A549 (cell line): ENCODE results near the gene ACR. TPM values are rescaled to one million over a fixed set of nuclear protein-coding genes. Genes with fewer than 3 reads are reported as not detected.

Experiments used
- ATAC-seq, 2 experiments: fragments of 200-7000 bp in 1 of 2; fragments of >200 bp in 1 of 2; cut with Nextera tagmentation in 1 of 2; cut with Tn5 transposase in 1 of 2; 3 replicates each; pipeline versions ENCODE4 v1.8.0 to v1.9.1; 2018 to 2020; ENCODE audit warnings: mild to moderate bottlenecking in 1 of 2, moderate library complexity in 1 of 2
- CTCF ChIA-PET: fragments of 300-600 bp; sonication (Branson Sonifier 250); formaldehyde crosslinking; extraction: SDS; loops from one replicate; lab custom pipeline; 2021; ENCODE audit warnings: antibody characterized with exemption, inconsistent platforms; lab: Yijun Ruan, JAX
- POLR2A ChIA-PET: fragments of 350-600 bp; formaldehyde crosslinking; extraction: SDS; loops from one replicate; lab custom pipeline; 2021; ENCODE audit warnings: antibody characterized with exemption, inconsistent platforms; lab: Yijun Ruan, JAX
- DNase-seq, 2 experiments: peaks; one replicate each; pipeline versions ENCODE4 v3.0.0 to v3.0.0-alpha.2; 2011 to 2016; ENCODE audit warnings: low read depth in 1 of 2, low spot score in 1 of 2
- FAIRE-seq: peaks from 2 replicates; lab custom pipeline; 2011; peaks lifted over from hg19 to GRCh38; lab: Jason Lieb, UNC
- H3K27ac ChIP-seq, 2 experiments: fragments of >200 bp; sonication (Bioruptor Twin); formaldehyde crosslinking; 3 replicates each; pipeline ENCODE4 v1.5.1; 2016 to 2017
- H3K4me1 ChIP-seq: fragments of >200 bp; sonication (Bioruptor Twin); formaldehyde crosslinking; 3 replicates; pipeline ENCODE4 v1.6.1; 2016
- H3K4me2 ChIP-seq: fragments of >200 bp; sonication (Bioruptor Twin); formaldehyde crosslinking; 3 replicates; pipeline ENCODE4 v1.6.1; 2016
- H3K4me3 ChIP-seq: fragments of >200 bp; sonication (Bioruptor Twin); formaldehyde crosslinking; 3 replicates; pipeline ENCODE4 v1.5.1; 2016
- H3K9me3 ChIP-seq: fragments of >200 bp; sonication (Bioruptor Twin); formaldehyde crosslinking; 3 replicates; pipeline ENCODE4 v1.6.1; 2016
- ATOH8 ChIP-seq: fragments of 250-450 bp; sonication (Bioruptor Pico); IDR thresholded peaks from 2 replicates; pipeline ENCODE4 v1.5.0; 2020; ENCODE audit warnings: low read depth, mild to moderate bottlenecking, moderate library complexity
- BCL3 ChIP-seq: fragments of >200 bp; sonication (Bioruptor Twin); formaldehyde crosslinking; IDR thresholded peaks from 3 replicates; pipeline ENCODE4 v1.6.1; 2016
- CBX2 ChIP-seq: fragments of 200-600 bp; sonication (generic); IDR thresholded peaks from 2 replicates; pipeline ENCODE4 v1.6.1; 2016; ENCODE audit warnings: low read depth, mild to moderate bottlenecking, borderline replicate concordance
- CBX8 ChIP-seq: fragments of 200-600 bp; sonication (generic); IDR thresholded peaks from 2 replicates; pipeline ENCODE4 v1.6.1; 2016
- CEBPB ChIP-seq, 2 experiments: fragments of >200 bp in 1 of 2; sonication (Bioruptor Twin) in 1 of 2; formaldehyde crosslinking in 1 of 2; IDR thresholded peaks; 2 replicates each; pipeline ENCODE4 v1.6.1; 2012 to 2016
- CHD4 ChIP-seq: fragments of 200-600 bp; sonication (generic); IDR thresholded peaks from 2 replicates; pipeline ENCODE4 v1.6.1; 2016; ENCODE audit warnings: antibody characterized with exemption, mild to moderate bottlenecking, borderline replicate concordance
- CTCF ChIP-seq: fragments of >200 bp; sonication (Bioruptor Twin); formaldehyde crosslinking; IDR thresholded peaks from 3 replicates; pipeline ENCODE4 v1.5.1; 2016
- E2F6 ChIP-seq: IDR thresholded peaks from 2 replicates; pipeline ENCODE4 v1.6.1; 2012; ENCODE audit warnings: low read depth, borderline replicate concordance
- EP300 ChIP-seq, 2 experiments: fragments of >200 bp; sonication (Bioruptor Twin); formaldehyde crosslinking; IDR thresholded peaks; 2 replicates in 1 of 2; 3 replicates in 1 of 2; pipeline ENCODE4 v1.6.1; 2016 to 2017
- FOSB ChIP-seq: fragments of 250-450 bp; sonication (Bioruptor Pico); IDR thresholded peaks from 2 replicates; pipeline ENCODE4 v1.5.0; 2020; ENCODE audit warnings: mild to moderate bottlenecking, moderate library complexity
- FOSL2 ChIP-seq, 2 experiments: fragments of 450-650 bp in 1 of 2; fragments of >200 bp in 1 of 2; sonication (Bioruptor Twin) in 1 of 2; formaldehyde crosslinking; IDR thresholded peaks; 2 replicates each; pipeline versions ENCODE4 v1.5.0 to v1.6.1; 2016 to 2020; ENCODE audit warnings: mild to moderate bottlenecking in 1 of 2, moderate library complexity in 1 of 2
- FOXS1 ChIP-seq: fragments of 250-450 bp; sonication (Bioruptor Pico); IDR thresholded peaks from 2 replicates; pipeline ENCODE4 v1.5.0; 2020; ENCODE audit warnings: mild to moderate bottlenecking, moderate library complexity
- GATA3 ChIP-seq: IDR thresholded peaks from 2 replicates; pipeline ENCODE4 v1.6.1; 2012; ENCODE audit warnings: borderline replicate concordance
- HDAC2 ChIP-seq: fragments of 200-600 bp; sonication (generic); IDR thresholded peaks from 2 replicates; pipeline ENCODE4 v1.6.1; 2016
- HEYL ChIP-seq: fragments of 250-450 bp; sonication (Bioruptor Pico); IDR thresholded peaks from 2 replicates; pipeline ENCODE4 v1.8.0; 2021; ENCODE audit warnings: mild to moderate bottlenecking, moderate library complexity
- JUNB ChIP-seq: fragments of >200 bp; sonication (Bioruptor Twin); formaldehyde crosslinking; IDR thresholded peaks from 2 replicates; pipeline ENCODE4 v1.6.1; 2016
- KDM1A ChIP-seq: fragments of 200-600 bp; sonication (generic); IDR thresholded peaks from 2 replicates; pipeline ENCODE4 v1.6.1; 2016; ENCODE audit warnings: low read depth, mild to moderate bottlenecking
- MAX ChIP-seq: IDR thresholded peaks from 2 replicates; pipeline ENCODE4 v1.6.1; 2012
- NR3C1 ChIP-seq: fragments of >200 bp; sonication (Bioruptor Twin); formaldehyde crosslinking; IDR thresholded peaks from 3 replicates; pipeline ENCODE4 v1.6.1; 2017
- PBX3 ChIP-seq: IDR thresholded peaks from 2 replicates; pipeline ENCODE4 v1.6.1; 2012
- RCOR1 ChIP-seq: fragments of 150-350 bp; IDR thresholded peaks from 2 replicates; pipeline ENCODE4 v1.6.1; 2014; ENCODE audit warnings: antibody characterized with exemption, low read length, low read depth
- SMC3 ChIP-seq: fragments of >200 bp; sonication (Bioruptor Twin); formaldehyde crosslinking; IDR thresholded peaks from 3 replicates; pipeline ENCODE4 v1.6.1; 2018; ENCODE audit warnings: inconsistent platforms
- TP53 ChIP-seq: fragments of 250-450 bp; sonication (Bioruptor Pico); IDR thresholded peaks from 2 replicates; pipeline ENCODE4 v1.5.0; 2021; ENCODE audit warnings: mild to moderate bottlenecking, moderate library complexity
- USF2 ChIP-seq: fragments of 450-650 bp; IDR thresholded peaks from 2 replicates; pipeline ENCODE4 v1.6.1; 2014; ENCODE audit warnings: antibody characterized with exemption
- WGBS: methylation state at CpG from one replicate; pipeline ENCODE4 v1.1.6; 2017; ENCODE audit errors: missing lambda C conversion rate; 5-methylcytosine and 5-hydroxymethylcytosine counted together
- polyA plus RNA-seq, 4 experiments: library from polyadenylated mRNA; depleted of rRNA in 3 of 4; stranded (reverse); fragments of >200 nt; fragmentation: RNase III in 1 of 4; extraction: RNeasy Plus Mini Kit Qiagen cat#74134 plus additional on column Dnase treatment in 1 of 4; gene quantifications; 2 replicates in 3 of 4; 3 replicates in 1 of 4; pipeline ENCODE4 v1.2.3, GENCODE V29; 2011 to 2017

The ACR gene
- polyA plus RNA-seq, 2 of the 4 experiments (the other 2 are of a cell fraction), result not detected

GRCh38 chr22:50734343-50734771 lies 3.6 kb upstream of the ACR start (continued):
- no peak for TF ChIP-seq MAX
- TF ChIP-seq CBX2, result no peak
- no peak for TF ChIP-seq CBX8
- TF ChIP-seq GATA3, result no peak
- no peak for TF ChIP-seq FOSL2 (IDR thresholded peaks at IDR 0.05)
- no peak for TF ChIP-seq FOSL2 (CRISPR knock-in tag; IDR thresholded peaks at IDR 0.05)
- TF ChIP-seq NR3C1, result no peak
- no peak for TF ChIP-seq BCL3
- TF ChIP-seq CHD4, result no peak

GRCh38 chr22:50734986-50735738 lies 2.8 kb upstream of the ACR start:
- no peak for DNase-seq
- Histone ChIP-seq H3K4me1 (no peaks in the 10 kb centered on the region), H3K9me3 (no peaks in the 10 kb centered on the region), H3K27ac (no peak overlapping the region), H3K4me2 (no peak overlapping the region), H3K4me3 (no peak overlapping the region)
- no peak for TF ChIP-seq PBX3
- TF ChIP-seq RCOR1, result no peak
- TF ChIP-seq CTCF, result no peak
- no peak for TF ChIP-seq FOSB (CRISPR knock-in tag)
- TF ChIP-seq EP300 (IDR thresholded peaks at IDR 0.05), result no peak
- TF ChIP-seq KDM1A, result no peak
- TF ChIP-seq HEYL (CRISPR knock-in tag), result no peak
- TF ChIP-seq TP53, result no peak
- TF ChIP-seq SMC3, result no peak
- TF ChIP-seq ATOH8 (CRISPR knock-in tag), result no peak
- no peak for TF ChIP-seq HDAC2
- no peak for TF ChIP-seq NR3C1
- TF ChIP-seq CEBPB (IDR thresholded peaks at IDR 0.05), result no peak
- TF ChIP-seq CHD4, result no peak
- no peak for TF ChIP-seq USF2
- no peak for TF ChIP-seq FOXS1 (CRISPR knock-in tag)
- TF ChIP-seq E2F6, result no peak
- no peak for TF ChIP-seq JUNB
- no peak for FAIRE-seq
- ChIA-PET POLR2A (no interaction called here), CTCF (no interaction called here)
- no peak for ATAC-seq
- WGBS, result 57% methylated on average over 13 of the region's 13 CpGs
